MCF 10A (cell line): ENCODE measurements around the gene KRTAP3-3. TPM values are rescaled to one million over a fixed set of nuclear protein-coding genes. Genes with fewer than 3 reads are reported as not detected.

ENCODE experiments used
- BruUV-seq: library from RNA; stranded (reverse); fragments of 400-500 nt; replicated peaks from 2 replicates; lab custom pipeline; 2021; lab: Mats Ljungman, UMichigan
- CTCF ChIA-PET: fragments of 300-600 bp; sonication (Branson Sonifier 250); formaldehyde crosslinking; extraction: SDS; loops from one replicate; lab custom pipeline; 2021; ENCODE audit warnings: antibody characterized with exemption, inconsistent platforms; lab: Yijun Ruan, JAX
- POLR2A ChIA-PET: fragments of 300-600, 350-650 bp; sonication (Branson Sonifier 250); formaldehyde crosslinking; extraction: SDS; loops from one replicate; lab custom pipeline; 2020; ENCODE audit warnings: antibody characterized with exemption, inconsistent platforms; lab: Yijun Ruan, JAX
- DNase-seq: peaks from one replicate; pipeline ENCODE4 v3.0.0-alpha.2; 2018; ENCODE audit not compliant: unreplicated experiment
- H3K27ac Mint-ChIP-seq: one replicate; pipeline ENCODE4 v1.8.0; 2022; ENCODE audit warnings: mild to moderate bottlenecking, low read depth, mixed read lengths; ENCODE audit not compliant: unreplicated experiment
- H3K27me3 Mint-ChIP-seq: one replicate; pipeline ENCODE4 v1.8.0; 2022; ENCODE audit warnings: mixed read lengths; ENCODE audit not compliant: insufficient read depth, unreplicated experiment
- H3K36me3 Mint-ChIP-seq: one replicate; pipeline ENCODE4 v1.8.0; 2022; ENCODE audit warnings: mild to moderate bottlenecking, moderate library complexity, mixed read lengths; ENCODE audit not compliant: insufficient read depth, unreplicated experiment
- H3K4me1 Mint-ChIP-seq: one replicate; pipeline ENCODE4 v1.8.0; 2022; ENCODE audit warnings: mixed read lengths; ENCODE audit not compliant: insufficient read depth, unreplicated experiment
- H3K4me3 Mint-ChIP-seq: one replicate; pipeline ENCODE4 v1.8.0; 2022; ENCODE audit warnings: mild to moderate bottlenecking, moderate library complexity, mixed read lengths; ENCODE audit not compliant: unreplicated experiment
- H3K9me3 Mint-ChIP-seq: one replicate; pipeline ENCODE4 v1.8.0; 2022; ENCODE audit warnings: mixed read lengths; ENCODE audit not compliant: unreplicated experiment
- CTCF ChIP-seq: fragments of 200-600 bp; IDR thresholded peaks from one replicate; pipeline ENCODE4 v1.8.0; 2022; ENCODE audit warnings: antibody characterized with exemption, mild to moderate bottlenecking; ENCODE audit not compliant: unreplicated experiment
- intact Hi-C: fragments of 100-400 bp; cut with micrococcal nuclease; formaldehyde crosslinking; loops from 2 replicates; pipeline ENCODE4 v1.14.1; 2022
- total RNA-seq: library from RNA; stranded (reverse); gene quantifications from 2 replicates; pipeline ENCODE4 v1.2.3, GENCODE V29; 2022

Gene KRTAP3-3
- total RNA-seq, 1 experiment from 2014 or later, result not detected

- Mint-ChIP-seq H3K9me3 (no peaks in the 10 kb centered on the region), H3K27ac (no peak overlapping the region), H3K27me3 (peaks cover 27% of the 10 kb centered on the region), H3K36me3 (peaks cover 4% of the 10 kb centered on the region), H3K4me1 (no peaks in the 10 kb centered on the region), H3K4me3 (no peak overlapping the region)
- ChIA-PET CTCF (interaction anchor here (0.7 to 2.1 kb wide), 3 partner anchors 13 to 387 kb away, joined by 3 to 5 read pairs (median 3); no protein-coding TSS in a partner anchor), POLR2A (no interaction called here)
- intact Hi-C loops, result no loop called here
- no TSS peak for BruUV-seq
- TF ChIP-seq CTCF, result no peak
- no peak for DNase-seq
These were observed 48.5 kb downstream of the KRTAP3-3 start for GRCh38 chr17:40945414-40945813.

DNA sequence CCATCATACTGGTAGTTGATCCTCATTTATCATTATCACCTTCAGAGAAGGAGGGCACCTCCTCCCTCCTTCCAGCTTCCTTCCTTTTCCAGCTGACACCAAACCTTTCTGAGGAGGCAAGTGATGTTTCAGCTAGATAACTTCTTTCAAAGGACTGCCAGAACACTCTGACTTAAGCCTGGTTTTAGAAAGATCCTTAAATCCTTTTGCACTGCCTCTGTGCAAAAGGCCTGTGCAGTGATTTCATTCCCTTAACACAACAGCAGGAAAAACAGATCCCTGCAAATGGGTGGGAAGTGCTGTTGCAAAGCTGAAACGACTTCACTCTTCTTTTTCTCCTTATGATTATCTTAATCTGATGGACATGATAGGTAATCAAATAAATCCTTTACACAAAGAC, 49.4 kb downstream of the KRTAP3-3 start:
- Mint-ChIP-seq H3K27me3 (peaks cover 24% of the 10 kb centered on the region), H3K4me3 (no peak overlapping the region), H3K36me3 (no peaks in the 10 kb centered on the region), H3K9me3 (no peaks in the 10 kb centered on the region), H3K4me1 (no peaks in the 10 kb centered on the region), H3K27ac (no peak overlapping the region)
- TF ChIP-seq CTCF, result no peak
- ChIA-PET POLR2A (interaction anchor here (0.6 kb wide), 1 partner anchor 74 kb away, joined by 5 read pairs; no protein-coding TSS in a partner anchor), CTCF (interaction anchor here (0.6 to 0.8 kb wide), 3 partner anchors 9 to 388 kb away, joined by 3 read pairs; no protein-coding TSS in a partner anchor)
- intact Hi-C loops, result no loop called here
- no TSS peak for BruUV-seq
- no peak for DNase-seq

Other genes with a start within 250 kb of the KRTAP3-3 start
- not detected in 2 replicates for gene KRT25, start 238.8 kb downstream of the KRTAP3-3 start, total RNA-seq
- gene KRT26, start 222.0 kb downstream of the KRTAP3-3 start, total RNA-seq, result not detected in 2 replicates
- not detected in 2 replicates for gene KRT27, start 211.6 kb downstream of the KRTAP3-3 start, total RNA-seq
- not detected in 2 replicates for gene KRT28, start 194.2 kb downstream of the KRTAP3-3 start, total RNA-seq
- gene KRT10, start 171.6 kb downstream of the KRTAP3-3 start, total RNA-seq, result 95.5 and 116 TPM in 2 replicates
- not detected in 2 replicates for gene KRT12, start 126.9 kb downstream of the KRTAP3-3 start, total RNA-seq
- not detected in 2 replicates for gene KRT20, start 108.9 kb downstream of the KRTAP3-3 start, total RNA-seq
- gene KRT23, start 56.5 kb downstream of the KRTAP3-3 start, total RNA-seq, result not detected in 2 replicates
- not detected in 2 replicates for gene KRT39, start 27.2 kb downstream of the KRTAP3-3 start, total RNA-seq
- not detected in 2 replicates for gene KRT40, start 9.8 kb downstream of the KRTAP3-3 start, total RNA-seq
- not detected in 2 replicates for gene KRTAP3-2, start 5.7 kb upstream of the KRTAP3-3 start, total RNA-seq
- not detected in 2 replicates for gene KRTAP3-1, start 15.0 kb upstream of the KRTAP3-3 start, total RNA-seq
- gene KRTAP1-5, start 33.0 kb upstream of the KRTAP3-3 start, total RNA-seq, result not detected in 2 replicates
- gene KRTAP1-4, start 36.0 kb upstream of the KRTAP3-3 start, total RNA-seq, result not detected in 2 replicates
- gene KRTAP1-3, start 40.7 kb upstream of the KRTAP3-3 start, total RNA-seq, result not detected in 2 replicates
- gene KRTAP1-1, start 47.3 kb upstream of the KRTAP3-3 start, total RNA-seq, result not detected in 2 replicates
- gene KRTAP2-1, start 53.2 kb upstream of the KRTAP3-3 start, total RNA-seq, result not detected in 2 replicates
- gene KRTAP2-2, start 61.1 kb upstream of the KRTAP3-3 start, total RNA-seq, result not detected in 2 replicates
- not detected in 2 replicates for gene KRTAP2-3, start 66.0 kb upstream of the KRTAP3-3 start, total RNA-seq
- not detected in 2 replicates for gene KRTAP2-4, start 71.7 kb upstream of the KRTAP3-3 start, total RNA-seq
- gene KRTAP4-7, start 90.0 kb upstream of the KRTAP3-3 start, total RNA-seq, result not detected in 2 replicates
- gene KRTAP4-8, start 104.0 kb upstream of the KRTAP3-3 start, total RNA-seq, result not detected in 2 replicates
- gene KRTAP4-16, start 108.0 kb upstream of the KRTAP3-3 start, total RNA-seq, result not detected in 2 replicates
- not detected in 2 replicates for gene KRTAP4-9, start 111.2 kb upstream of the KRTAP3-3 start, total RNA-seq
- gene KRTAP4-11, start 124.2 kb upstream of the KRTAP3-3 start, total RNA-seq, result not detected in 2 replicates
- gene KRTAP4-12, start 130.0 kb upstream of the KRTAP3-3 start, total RNA-seq, result not detected in 2 replicates
- gene KRTAP4-6, start 146.4 kb upstream of the KRTAP3-3 start, total RNA-seq, result not detected in 2 replicates
- gene KRTAP4-5, start 155.7 kb upstream of the KRTAP3-3 start, total RNA-seq, result not detected in 2 replicates
- not detected in 2 replicates for gene KRTAP4-4, start 166.6 kb upstream of the KRTAP3-3 start, total RNA-seq
- not detected in 2 replicates for gene KRTAP4-3, start 174.1 kb upstream of the KRTAP3-3 start, total RNA-seq
- gene KRTAP4-2, start 184.1 kb upstream of the KRTAP3-3 start, total RNA-seq, result not detected in 2 replicates
- not detected in 2 replicates for gene KRTAP4-1, start 190.7 kb upstream of the KRTAP3-3 start, total RNA-seq
- not detected in 2 replicates for gene KRTAP9-1, start 195.7 kb upstream of the KRTAP3-3 start, total RNA-seq
- not detected in 2 replicates for gene KRTAP9-2, start 232.5 kb upstream of the KRTAP3-3 start, total RNA-seq
- gene KRTAP9-3, start 238.3 kb upstream of the KRTAP3-3 start, total RNA-seq, result not detected in 2 replicates
- gene KRTAP9-8, start 243.8 kb upstream of the KRTAP3-3 start, total RNA-seq, result not detected in 2 replicates